Naive B cell (primary cell): ENCODE results near the gene NR4A3. TPM values are rescaled to one million over a fixed set of nuclear protein-coding genes. Genes with fewer than 3 reads are reported as not detected.

Experiments
- ATAC-seq, 2 donors: fragments of 150-1000 bp; cut with Tn5 transposase; 2 replicates each; pipeline ENCODE4 v1.10.0; 2021; ENCODE audit warnings: low read depth in 2 of 2, mild to moderate bottlenecking in 2 of 2, moderate library complexity in 2 of 2
- DNase-seq: peaks from one replicate; pipeline ENCODE4 v3.0.0; 2022
- H3K27ac Mint-ChIP-seq, 6 donors: one replicate each; pipeline ENCODE4 v1.8.0; 2020 to 2022; ENCODE audit warnings: mild to moderate bottlenecking in 6 of 6, mixed read lengths in 6 of 6, moderate library complexity in 5 of 6, inconsistent platforms in 2 of 6
- H3K27me3 Mint-ChIP-seq, 3 donors: one replicate each; pipeline ENCODE4 v1.8.0; 2021 to 2022; ENCODE audit warnings: mixed read lengths in 3 of 3, mild to moderate bottlenecking in 1 of 3
- H3K36me3 Mint-ChIP-seq, 2 donors: one replicate each; pipeline ENCODE4 v1.8.0; 2020 to 2022; ENCODE audit warnings: mixed read lengths in 2 of 2, inconsistent platforms in 1 of 2, mild to moderate bottlenecking in 1 of 2
- H3K4me1 Mint-ChIP-seq, 3 donors: one replicate each; pipeline ENCODE4 v1.8.0; 2020 to 2022; ENCODE audit warnings: mixed read lengths in 3 of 3, inconsistent platforms in 1 of 3, mild to moderate bottlenecking in 1 of 3, moderate library complexity in 1 of 3
- H3K4me3 Mint-ChIP-seq, 8 donors: one replicate each; pipeline ENCODE4 v1.8.0; 2020 to 2022; ENCODE audit warnings: mild to moderate bottlenecking in 8 of 8, mixed read lengths in 8 of 8, moderate library complexity in 8 of 8, inconsistent platforms in 2 of 8
- H3K9me3 Mint-ChIP-seq, 7 donors: one replicate each; pipeline ENCODE4 v1.8.0; 2020 to 2022; ENCODE audit warnings: mixed read lengths in 7 of 7, mild to moderate bottlenecking in 5 of 7, inconsistent platforms in 2 of 7, moderate library complexity in 1 of 7
- polyA plus RNA-seq, 6 donors: library from polyadenylated mRNA; unstranded; fragments of 300-500 nt; fragmentation: Illumina TruSeq; gene quantifications; one replicate each; pipeline ENCODE4 v1.2.3, GENCODE V29; 2021; ENCODE audit warnings: low read depth in 6 of 6

The NR4A3 gene
- polyA plus RNA-seq, 6 donors from 2014 or later = 1.3 to 5.2 (median 2.5) TPM

GRCh38 chr9:99828417-99829176, 6.9 kb downstream of the NR4A3 start:
- H3K27me3 Mint-ChIP-seq = peaks cover 63 to 73% (median 69%) of the 10 kb centered on the region in 3 donors
- peaks cover 0 to 6% (median 0%) of the 10 kb centered on the region in 7 donors for H3K9me3 Mint-ChIP-seq
- H3K4me3 Mint-ChIP-seq = peak overlapping the region in 7 of 8 donors; percentile 56 to 92 (median 80)
- DNase-seq = no peak
- H3K27ac Mint-ChIP-seq = peak overlapping the region in 5 of 6 donors; percentile 28 to 74 (median 61)
- H3K4me1 Mint-ChIP-seq = peaks cover 30 to 44% (median 40%) of the 10 kb centered on the region in 3 donors
- H3K36me3 Mint-ChIP-seq = no peaks in the 10 kb centered on the region
- no peak for ATAC-seq

- H3K36me3 Mint-ChIP-seq = peaks cover 0 to 5% of the 10 kb centered on the region in 2 donors
- H3K27ac Mint-ChIP-seq = no peak overlapping the region
- peaks cover 10 to 26% (median 13%) of the 10 kb centered on the region in 3 donors for H3K4me1 Mint-ChIP-seq
- ATAC-seq = no peak
- H3K9me3 Mint-ChIP-seq = peaks cover 0 to 6% (median 0%) of the 10 kb centered on the region in 7 donors
- no peak for DNase-seq
- no peak overlapping the region for H3K4me3 Mint-ChIP-seq
- H3K27me3 Mint-ChIP-seq = peaks cover 34 to 39% (median 35%) of the 10 kb centered on the region in 3 donors
Measured at GRCh38 chr9:99831857-99832557, 10.3 kb downstream of the NR4A3 start.

GRCh38 chr9:99832558-99832864, 10.8 kb downstream of the NR4A3 start:
- peaks cover 0 to 5% of the 10 kb centered on the region in 2 donors for H3K36me3 Mint-ChIP-seq
- peaks cover 10 to 23% (median 13%) of the 10 kb centered on the region in 3 donors for H3K4me1 Mint-ChIP-seq
- no peak overlapping the region for H3K27ac Mint-ChIP-seq
- peaks cover 29 to 34% (median 30%) of the 10 kb centered on the region in 3 donors for H3K27me3 Mint-ChIP-seq
- no peak overlapping the region for H3K4me3 Mint-ChIP-seq
- DNase-seq (no peak), ATAC-seq (no peak)
- H3K9me3 Mint-ChIP-seq = peaks cover 0 to 6% (median 0%) of the 10 kb centered on the region in 7 donors

GRCh38 chr9:99833735-99834134, 12.1 kb downstream of the NR4A3 start:
- peaks cover 0 to 5% of the 10 kb centered on the region in 2 donors for H3K36me3 Mint-ChIP-seq
- H3K4me1 Mint-ChIP-seq = peaks cover 4 to 16% (median 5%) of the 10 kb centered on the region in 3 donors

GRCh38 chr9:99834474-99834873, 12.8 kb downstream of the NR4A3 start:
- ATAC-seq (no peak), DNase-seq (no peak)
- Mint-ChIP-seq H3K27ac (no peak overlapping the region), H3K4me3 (no peak overlapping the region), H3K4me1 (peaks cover 0 to 9% (median 0%) of the 10 kb centered on the region in 3 donors), H3K9me3 (peaks cover 0 to under 1% (median 0%) of the 10 kb centered on the region in 7 donors), H3K27me3 (peaks cover 15 to 23% (median 21%) of the 10 kb centered on the region in 3 donors), H3K36me3 (peaks cover 0 to 5% of the 10 kb centered on the region in 2 donors)

More at GRCh38 chr9:99833735-99834134, 12.1 kb downstream of the NR4A3 start:
- H3K9me3 Mint-ChIP-seq = peaks cover 0 to 6% (median 0%) of the 10 kb centered on the region in 7 donors
- ATAC-seq = peak; percentile 87
- H3K27me3 Mint-ChIP-seq = peaks cover 22 to 28% (median 26%) of the 10 kb centered on the region in 3 donors
- DNase-seq = no peak
- H3K27ac Mint-ChIP-seq = no peak overlapping the region
- no peak overlapping the region for H3K4me3 Mint-ChIP-seq

- Mint-ChIP-seq H3K27ac (no peak overlapping the region), H3K27me3 (peaks cover 8 to 16% (median 15%) of the 10 kb centered on the region in 3 donors), H3K9me3 (no peaks in the 10 kb centered on the region), H3K36me3 (peaks cover 0 to 5% of the 10 kb centered on the region in 2 donors), H3K4me1 (peaks cover 0 to 9% (median 0%) of the 10 kb centered on the region in 3 donors), H3K4me3 (peak overlapping the region in 1 of 8 donors; percentile 2)
- no peak for DNase-seq
- no peak for ATAC-seq
Measured at GRCh38 chr9:99835142-99835541, 13.5 kb downstream of the NR4A3 start.

DNA sequence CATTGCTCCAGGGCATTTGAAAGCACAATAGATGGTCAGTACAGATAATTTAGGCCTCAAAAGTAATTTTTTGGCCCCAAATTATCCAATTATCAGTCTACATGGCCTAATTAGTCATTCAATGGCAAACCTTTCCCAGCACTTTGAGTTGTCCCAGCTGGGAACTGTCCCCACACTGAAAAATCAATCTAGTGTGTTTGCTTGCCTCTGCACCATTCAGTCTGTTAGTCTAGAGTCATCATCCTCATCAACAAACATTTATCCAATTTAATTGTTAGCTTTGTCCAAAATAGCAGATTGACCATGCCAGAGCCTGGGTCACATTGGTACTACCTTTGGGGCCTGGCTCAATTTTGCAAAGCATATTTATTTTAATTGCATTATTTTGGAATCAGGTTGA, 13.9 kb downstream of the NR4A3 start:
- ATAC-seq (no peak), DNase-seq (no peak)
- no peaks in the 10 kb centered on the region for H3K9me3 Mint-ChIP-seq

GRCh38 chr9:99840072-99840471, 18.4 kb downstream of the NR4A3 start:
- H3K4me3 Mint-ChIP-seq = peak overlapping the region in 1 of 8 donors; percentile 16
- ATAC-seq = no peak
- no peaks in the 10 kb centered on the region for H3K4me1 Mint-ChIP-seq

More for the DNA sequence above, 13.9 kb downstream of the NR4A3 start:
- Mint-ChIP-seq H3K4me3 (no peak overlapping the region), H3K27ac (no peak overlapping the region), H3K27me3 (peaks cover 4 to 12% (median 11%) of the 10 kb centered on the region in 3 donors), H3K36me3 (peaks cover 0 to 5% of the 10 kb centered on the region in 2 donors), H3K4me1 (peaks cover 0 to 9% (median 0%) of the 10 kb centered on the region in 3 donors)

GRCh38 chr9:99845063-99845462, 23.4 kb downstream of the NR4A3 start:
- Mint-ChIP-seq H3K4me3 (no peak overlapping the region), H3K4me1 (peaks cover 0 to 4% (median 2%) of the 10 kb centered on the region in 3 donors), H3K9me3 (no peaks in the 10 kb centered on the region), H3K27me3 (no peaks in the 10 kb centered on the region), H3K27ac (no peak overlapping the region), H3K36me3 (no peaks in the 10 kb centered on the region)
- no peak for ATAC-seq
- no peak for DNase-seq

More at GRCh38 chr9:99840072-99840471, 18.4 kb downstream of the NR4A3 start:
- Mint-ChIP-seq H3K27ac (no peak overlapping the region), H3K27me3 (peaks cover 0 to 11% (median 6%) of the 10 kb centered on the region in 3 donors), H3K9me3 (no peaks in the 10 kb centered on the region), H3K36me3 (peaks cover 0 to 5% of the 10 kb centered on the region in 2 donors)
- DNase-seq = no peak

DNA sequence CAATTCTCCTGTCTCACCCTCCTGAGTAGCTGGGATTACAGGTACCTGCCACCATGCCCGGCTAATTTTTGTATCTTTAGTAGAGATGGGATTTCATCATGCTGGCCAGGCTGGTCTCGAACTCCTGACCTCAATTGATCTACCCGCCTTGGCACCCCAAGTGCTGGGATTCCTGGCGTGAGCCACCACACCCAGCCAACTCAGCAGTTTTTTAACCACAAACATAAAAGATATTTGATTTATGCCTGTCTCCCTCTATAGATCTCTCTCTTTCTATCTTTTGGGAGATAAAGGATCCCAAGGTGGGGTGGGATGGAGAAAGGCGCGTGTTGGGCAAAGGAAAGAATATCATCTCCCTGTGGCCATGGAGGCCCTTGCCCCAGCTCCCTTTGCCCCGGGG, 26.8 kb downstream of the NR4A3 start:
- Mint-ChIP-seq H3K27me3 (no peaks in the 10 kb centered on the region), H3K4me1 (peaks cover 23 to 30% (median 25%) of the 10 kb centered on the region in 3 donors), H3K27ac (no peak overlapping the region), H3K36me3 (no peaks in the 10 kb centered on the region), H3K4me3 (peak overlapping the region in 1 of 8 donors; percentile 21), H3K9me3 (peaks cover 0 to 5% (median 0%) of the 10 kb centered on the region in 7 donors)
- ATAC-seq = no peak
- no peak for DNase-seq

DNA sequence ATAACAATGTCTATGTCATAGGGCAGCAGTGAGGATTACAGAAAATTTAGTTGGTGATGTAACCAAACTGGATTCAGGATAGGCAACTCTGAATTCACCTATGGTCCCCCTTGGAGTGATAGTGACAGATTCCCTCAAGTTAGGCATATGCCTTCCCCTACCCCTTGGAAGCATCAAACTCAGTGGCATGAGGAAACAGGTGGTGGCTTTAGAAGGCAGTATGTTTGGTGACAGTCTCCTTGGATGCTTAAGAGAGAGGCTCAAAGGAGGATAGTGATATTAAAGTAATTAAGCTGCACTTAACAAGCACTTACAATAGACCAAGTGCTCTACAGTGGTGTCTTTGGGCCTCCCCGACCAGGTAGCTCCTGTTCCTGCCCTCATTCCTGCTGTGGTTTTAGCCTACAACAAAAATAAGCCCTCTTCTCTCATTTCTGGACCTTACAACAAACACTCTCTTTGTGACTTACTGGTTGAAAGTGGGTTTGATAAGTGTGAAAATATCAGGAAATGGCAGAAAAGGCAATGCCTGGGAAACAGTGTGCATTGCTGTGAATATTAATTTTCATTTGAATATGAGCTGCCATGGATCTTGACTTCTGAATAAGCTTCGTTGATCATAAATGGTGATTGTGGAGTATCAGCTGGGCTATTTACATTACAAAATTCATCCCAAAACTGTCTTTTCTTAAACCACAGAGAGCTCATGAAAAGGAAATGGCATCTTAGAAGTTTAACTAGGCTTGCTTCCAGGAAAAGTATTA, 29.2 kb downstream of the NR4A3 start:
- no peaks in the 10 kb centered on the region for H3K36me3 Mint-ChIP-seq
- no peak for DNase-seq
- no peaks in the 10 kb centered on the region for H3K27me3 Mint-ChIP-seq
- H3K4me3 Mint-ChIP-seq = peak overlapping the region in 3 of 8 donors; percentile 0 to 26 (median 6)
- ATAC-seq = no peak
- peaks cover 0 to 5% (median 0%) of the 10 kb centered on the region in 7 donors for H3K9me3 Mint-ChIP-seq
- peaks cover 23 to 30% (median 25%) of the 10 kb centered on the region in 3 donors for H3K4me1 Mint-ChIP-seq
- peak overlapping the region in 5 of 6 donors; percentile 8 to 73 (median 49) for H3K27ac Mint-ChIP-seq

GRCh38 chr9:99851500-99851822, 29.8 kb downstream of the NR4A3 start:
- peak; percentile 58 for DNase-seq
- H3K4me1 Mint-ChIP-seq = peaks cover 23 to 30% (median 25%) of the 10 kb centered on the region in 3 donors
- no peaks in the 10 kb centered on the region for H3K27me3 Mint-ChIP-seq
- peak; percentile 95 to 99 for ATAC-seq
- H3K9me3 Mint-ChIP-seq = peaks cover 0 to 5% (median 0%) of the 10 kb centered on the region in 7 donors
- H3K27ac Mint-ChIP-seq = peak overlapping the region in 5 of 6 donors; percentile 9 to 73 (median 49)
- peak overlapping the region in 6 of 8 donors; percentile 0 to 61 (median 5) for H3K4me3 Mint-ChIP-seq
- no peaks in the 10 kb centered on the region for H3K36me3 Mint-ChIP-seq

- Mint-ChIP-seq H3K4me3 (no peak overlapping the region), H3K4me1 (peaks cover 23 to 30% (median 25%) of the 10 kb centered on the region in 3 donors), H3K9me3 (peaks cover 0 to 5% (median 0%) of the 10 kb centered on the region in 7 donors), H3K27me3 (no peaks in the 10 kb centered on the region), H3K27ac (peak overlapping the region in 2 of 6 donors; percentile 49 to 59), H3K36me3 (no peaks in the 10 kb centered on the region)
- DNase-seq (no peak), ATAC-seq (no peak)
Measured at GRCh38 chr9:99852617-99853016, 30.9 kb downstream of the NR4A3 start.
